Femur (tissue), 1 donor: ENCODE results near the gene SMIM14.
"Not testable (repeated sequence)": the region's sequence is repeated elsewhere in the genome, so short reads cannot be mapped to it uniquely, and the experiment has no call there.

Experiments
- DNase-seq: peaks from one replicate; pipeline ENCODE4 v3.0.0-alpha.2; 2017

Gene SMIM14

DNA sequence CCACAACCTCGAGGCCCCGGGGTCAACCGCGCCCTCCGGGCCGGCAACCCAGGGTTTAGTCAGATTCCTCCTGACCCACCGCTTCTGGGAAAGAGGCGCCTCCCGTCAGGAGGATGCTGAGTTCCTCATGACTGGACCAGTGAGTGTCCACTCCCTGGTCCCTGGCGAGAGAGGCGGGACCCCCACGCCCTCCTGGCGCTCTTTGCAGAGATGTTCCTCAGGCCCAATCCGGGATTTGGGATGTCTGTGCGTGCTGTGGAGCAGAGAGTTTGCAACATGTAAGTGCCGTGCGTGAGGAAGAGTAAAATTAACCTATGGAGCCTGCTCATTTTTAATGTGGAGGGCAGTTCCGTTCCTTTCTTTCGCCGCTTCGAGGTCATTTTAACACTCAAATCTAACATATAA is 110.6 kb downstream of the SMIM14 start:
- peak; percentile 85 for DNase-seq

DNA sequence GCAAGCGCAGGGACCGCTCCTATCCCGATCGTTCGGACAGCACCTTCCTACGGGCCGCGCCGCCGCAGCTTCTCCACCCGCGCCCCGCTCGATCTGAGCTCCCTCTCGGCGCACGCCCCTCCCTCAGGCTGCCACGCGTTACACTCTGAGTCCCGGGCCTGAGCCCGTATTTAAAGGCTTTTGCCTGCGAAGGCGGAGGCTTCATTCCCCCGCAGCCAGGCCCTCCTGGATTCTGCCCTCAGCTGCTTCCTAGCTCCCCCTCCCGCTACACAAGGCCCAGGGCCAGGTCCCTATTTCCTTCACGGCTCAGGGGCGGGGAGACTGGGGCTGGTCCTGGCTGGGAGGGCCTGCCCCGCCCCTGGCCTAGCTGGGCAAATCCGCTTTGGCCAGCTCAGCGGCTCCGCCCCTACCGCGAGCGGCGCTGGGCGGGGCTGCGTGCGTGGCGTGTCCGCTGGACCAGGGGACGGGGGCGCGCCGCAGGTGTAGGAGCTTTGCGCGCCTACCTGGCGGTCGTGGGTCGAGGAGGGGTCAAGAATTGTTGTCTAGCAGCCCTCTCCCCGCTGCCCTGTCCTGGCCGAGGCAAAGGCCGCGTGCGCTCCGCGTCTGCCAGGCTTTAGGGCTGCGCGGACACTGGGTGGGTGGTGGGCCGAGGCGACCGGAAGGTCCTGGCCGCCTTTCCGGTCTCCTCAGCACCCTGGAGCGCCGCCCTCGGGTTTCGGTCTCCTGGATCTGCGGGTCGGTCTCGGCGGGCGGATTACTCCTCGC is 111.2 kb downstream of the SMIM14 start, which contains the start of gene UGDH:
Gene UGDH (minus strand): TSS at position 144 of the 765 bp plus-strand sequence. CDS start 5,927 bp downstream, outside the sequence.
- DNase-seq, result peak; percentile 99

DNA sequence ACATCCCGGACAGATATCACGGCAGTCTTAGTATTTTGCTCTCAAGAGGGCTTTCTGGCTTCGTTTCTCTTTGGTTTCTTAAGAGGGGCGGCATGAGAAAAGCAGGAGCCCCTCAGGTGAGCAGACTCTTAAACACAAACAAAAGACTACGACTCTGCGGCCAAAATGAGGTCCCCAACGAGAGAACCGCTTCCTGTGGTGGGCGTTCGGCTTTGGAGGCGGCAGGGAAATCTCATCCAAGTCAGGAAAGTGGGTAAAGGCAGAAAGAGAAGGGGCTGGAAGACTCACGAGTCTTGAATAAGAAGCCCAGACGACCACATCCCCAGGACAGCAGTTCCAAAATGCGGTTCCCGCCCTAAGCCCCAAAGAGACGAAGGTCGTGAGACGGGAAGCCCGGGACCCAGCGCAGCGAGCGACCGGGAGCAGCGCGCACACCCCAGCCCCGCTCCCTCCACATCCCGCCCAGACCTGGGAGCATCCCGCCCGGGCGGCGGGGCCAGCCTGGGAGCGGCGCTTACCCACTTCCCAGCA is 111.8 kb downstream of the SMIM14 start:
- DNase-seq, result peak; percentile 56

- DNase-seq, result no peak
Measured at GRCh38 chr4:39525822-39526690, 112.6 kb downstream of the SMIM14 start.

- no peak for DNase-seq
Measured at GRCh38 chr4:39524161-39524957, 114.3 kb downstream of the SMIM14 start.

GRCh38 chr4:39522068-39522467 is 116.6 kb downstream of the SMIM14 start:
- DNase-seq, result no peak

GRCh38 chr4:39521253-39521919 is 117.3 kb downstream of the SMIM14 start:
- DNase-seq, result no peak

DNA sequence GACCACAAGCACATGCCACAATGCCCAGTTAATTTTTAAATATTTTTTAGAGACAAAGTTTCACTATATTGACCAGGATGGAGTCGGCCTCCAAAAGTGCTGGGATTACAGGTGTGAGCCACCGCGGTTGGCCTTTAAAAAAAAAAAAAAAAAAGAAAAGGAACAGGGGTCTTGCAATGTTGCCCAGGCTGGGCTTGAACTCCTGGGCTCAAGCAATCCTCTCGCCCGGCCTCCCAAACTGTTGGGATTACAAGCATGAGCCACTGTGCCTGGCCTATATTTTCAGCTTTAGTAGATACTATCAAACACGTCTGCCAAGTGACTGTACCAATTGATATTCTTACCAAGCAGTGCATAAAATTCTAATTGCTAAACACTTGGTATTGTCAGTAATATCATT is 120.2 kb downstream of the SMIM14 start:
- no peak for DNase-seq

DNA sequence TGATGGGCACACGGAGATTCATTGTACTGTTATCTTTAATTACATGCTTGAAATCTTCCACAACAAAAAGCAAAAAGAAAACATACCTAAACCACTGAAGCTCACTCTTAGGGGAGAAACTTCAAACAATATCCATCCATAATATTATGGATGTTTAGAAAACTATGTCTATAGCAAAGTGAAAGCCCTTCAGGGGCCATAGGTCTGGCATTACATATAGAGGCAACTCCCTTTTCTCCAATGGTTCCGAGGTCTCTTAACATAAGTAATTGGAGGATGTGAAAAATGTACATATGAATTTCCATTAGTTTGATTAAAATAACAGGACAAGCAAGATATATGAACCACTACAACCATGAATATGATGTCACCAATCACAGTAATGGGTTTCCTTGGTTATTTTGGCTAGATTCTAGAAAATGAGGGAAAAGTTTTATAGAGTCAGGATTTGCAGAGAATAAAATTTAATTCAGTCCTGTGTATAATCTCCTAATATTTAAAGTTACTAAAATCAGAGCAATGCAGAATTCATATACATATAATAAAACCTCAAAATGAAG is 122.2 kb downstream of the SMIM14 start:
- no peak for DNase-seq

- not testable (repeated sequence) for DNase-seq
Measured at GRCh38 chr4:39515669-39516401, 122.8 kb downstream of the SMIM14 start.

DNA sequence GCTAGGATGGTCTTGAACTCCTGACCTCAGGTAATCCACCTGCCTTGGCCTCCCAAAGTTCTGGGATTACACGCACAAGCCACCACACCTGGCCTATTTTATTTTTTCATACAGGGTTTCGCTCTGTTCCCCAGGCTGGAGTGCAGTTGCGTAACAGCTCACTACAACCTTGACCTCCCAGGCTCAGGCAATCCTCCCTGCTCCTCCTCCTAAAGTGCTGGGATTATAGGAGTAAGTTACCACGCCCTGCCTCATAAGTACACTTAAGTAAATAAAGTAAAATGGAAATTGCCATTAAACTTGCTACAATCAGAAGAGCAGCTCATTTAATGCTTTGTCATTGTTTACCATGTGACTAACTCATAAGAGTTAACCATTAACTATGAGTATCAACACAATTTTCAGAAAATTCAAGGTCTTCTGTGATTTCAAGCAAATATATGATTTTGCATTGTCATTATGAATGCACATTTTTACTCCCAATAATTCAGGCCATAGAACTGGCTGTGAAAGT is 123.7 kb downstream of the SMIM14 start:
- DNase-seq, result no peak

DNA sequence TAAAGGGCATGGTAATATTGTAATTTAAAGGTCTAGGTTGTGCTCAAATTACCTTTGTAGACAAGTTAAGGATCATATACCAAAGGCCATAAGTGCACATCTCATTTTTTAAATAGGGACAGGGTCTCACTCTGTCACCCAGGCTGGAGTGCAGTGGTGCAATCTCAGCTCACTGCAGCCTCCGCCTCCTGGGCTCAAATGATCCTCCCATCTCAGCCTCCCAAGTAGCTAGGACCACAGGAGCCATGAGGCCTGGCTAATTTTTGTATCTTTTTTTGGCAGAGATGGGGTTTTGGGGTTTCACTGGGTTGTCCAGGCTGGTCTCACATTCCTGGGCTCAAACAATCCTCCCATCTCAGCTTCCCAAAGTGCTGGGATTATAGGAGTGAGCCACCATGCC is 124.4 kb downstream of the SMIM14 start:
- not testable (repeated sequence) for DNase-seq

- no peak for DNase-seq
Measured at GRCh38 chr4:39510348-39510929, 128.2 kb downstream of the SMIM14 start.

DNA sequence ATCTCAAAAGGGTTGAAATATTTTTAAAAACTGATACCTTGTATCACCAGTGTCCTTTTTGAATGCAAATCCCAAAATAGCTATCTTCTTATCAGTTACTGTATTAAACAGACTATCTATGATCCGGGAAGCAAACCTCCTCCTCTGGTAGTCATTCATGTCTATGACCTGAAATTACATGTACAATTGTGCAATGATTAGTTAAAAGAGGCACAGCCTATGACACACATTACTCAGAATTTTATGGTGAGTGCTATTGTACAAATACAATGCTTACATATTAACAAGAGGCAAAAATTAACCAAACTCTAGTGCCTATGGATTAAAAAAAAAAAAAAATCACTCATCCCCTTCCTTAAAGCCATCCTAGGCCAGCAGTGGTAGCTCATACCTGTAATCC is 133.1 kb downstream of the SMIM14 start:
- DNase-seq, result no peak

DNA sequence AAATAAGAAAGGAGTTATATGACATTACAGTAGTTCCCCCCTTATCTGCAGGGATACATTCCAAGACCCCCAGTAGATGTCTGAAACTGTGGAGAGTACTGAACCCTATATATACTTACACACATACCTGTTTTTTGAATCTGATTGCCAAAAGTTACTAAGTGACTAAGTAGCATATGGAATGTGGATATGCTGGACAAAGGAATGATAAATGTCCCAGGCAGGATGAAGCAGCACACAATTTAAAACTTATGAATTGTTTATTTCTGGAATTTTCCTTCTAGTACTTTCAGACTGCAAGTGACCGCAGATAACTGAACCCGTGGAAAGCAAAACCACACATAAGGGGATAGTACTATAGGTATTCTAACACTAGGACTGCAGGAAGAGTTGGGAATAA is 134.1 kb downstream of the SMIM14 start:
- DNase-seq, result no peak

DNA sequence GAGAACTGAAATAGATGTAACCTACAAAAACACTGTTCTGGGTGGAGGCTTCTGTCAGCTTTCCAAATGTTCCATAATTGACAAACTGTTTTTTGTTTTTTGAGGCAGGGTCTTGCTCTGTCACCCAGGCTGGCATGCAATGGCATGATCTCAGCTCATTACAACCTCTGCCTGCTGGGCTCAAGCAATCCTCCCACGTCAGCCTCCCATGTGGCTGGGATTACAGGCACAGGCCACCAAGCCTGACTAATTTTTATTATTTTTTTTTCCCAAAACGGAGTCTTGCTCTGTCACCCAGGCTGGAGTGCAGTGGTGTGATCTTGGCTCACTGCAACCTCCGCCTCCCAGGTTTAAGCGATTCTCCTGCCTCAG is 136.0 kb downstream of the SMIM14 start:
- DNase-seq, result not testable (repeated sequence)

GRCh38 chr4:39502019-39502663 is 136.5 kb downstream of the SMIM14 start:
- DNase-seq, result no peak

- DNase-seq, result no peak
Measured at GRCh38 chr4:39498727-39499020, 140.0 kb downstream of the SMIM14 start.

DNA sequence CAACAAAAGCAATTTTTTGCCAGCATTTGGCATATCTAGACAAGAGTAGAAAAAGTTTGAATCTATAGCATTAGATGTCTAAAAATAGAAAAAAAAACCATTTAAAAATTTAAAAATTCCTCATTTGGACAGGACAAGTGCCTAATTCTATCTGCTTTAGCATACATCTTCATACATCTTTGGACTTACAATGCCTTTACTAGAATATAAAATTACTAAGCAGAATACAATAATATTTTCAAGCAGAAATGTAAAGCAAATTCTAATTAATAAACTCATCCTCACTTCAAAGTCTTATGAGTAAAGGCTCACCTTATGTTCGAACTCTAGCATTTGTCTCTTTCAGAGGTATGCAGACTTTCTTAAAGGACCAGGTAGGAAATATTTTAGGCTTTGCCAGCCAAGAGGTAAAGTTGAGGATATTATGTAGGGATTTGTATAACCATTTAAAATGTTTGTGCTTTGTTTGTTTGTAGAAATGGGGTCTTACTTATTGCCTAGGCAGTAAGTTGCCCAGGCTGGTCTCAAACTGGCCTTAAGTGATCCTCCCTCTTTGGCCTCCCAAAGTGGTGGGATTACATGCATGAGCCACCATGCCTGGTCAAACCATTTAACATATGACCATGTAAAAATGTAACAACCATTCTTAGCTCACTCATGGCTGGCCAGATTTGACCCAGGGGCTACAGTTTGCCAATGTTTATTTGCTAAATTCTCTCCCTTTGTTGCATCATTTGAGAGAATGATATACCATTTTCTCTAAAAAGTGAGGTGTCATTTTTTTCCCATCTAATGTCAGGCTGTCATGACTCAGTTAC is 140.5 kb downstream of the SMIM14 start:
- no peak for DNase-seq
